Naive B cell (primary cell): ENCODE measurements around the gene EMC10. TPM values are rescaled to one million over a fixed set of nuclear protein-coding genes. Genes with fewer than 3 reads are reported as not detected.
"Not testable (repeated sequence)": the region's sequence is repeated elsewhere in the genome, so short reads cannot be mapped to it uniquely, and the experiment has no call there.

Source experiments
- ATAC-seq, 2 donors: fragments of 150-1000 bp; cut with Tn5 transposase; 2 replicates each; pipeline ENCODE4 v1.10.0; 2021; ENCODE audit warnings: low read depth in 2 of 2, mild to moderate bottlenecking in 2 of 2, moderate library complexity in 2 of 2
- DNase-seq: peaks from one replicate; pipeline ENCODE4 v3.0.0; 2022
- H3K27ac Mint-ChIP-seq, 6 donors: one replicate each; pipeline ENCODE4 v1.8.0; 2020 to 2022; ENCODE audit warnings: mild to moderate bottlenecking in 6 of 6, mixed read lengths in 6 of 6, moderate library complexity in 5 of 6, inconsistent platforms in 2 of 6
- H3K27me3 Mint-ChIP-seq, 3 donors: one replicate each; pipeline ENCODE4 v1.8.0; 2021 to 2022; ENCODE audit warnings: mixed read lengths in 3 of 3, mild to moderate bottlenecking in 1 of 3
- H3K36me3 Mint-ChIP-seq, 2 donors: one replicate each; pipeline ENCODE4 v1.8.0; 2020 to 2022; ENCODE audit warnings: mixed read lengths in 2 of 2, inconsistent platforms in 1 of 2, mild to moderate bottlenecking in 1 of 2
- H3K4me1 Mint-ChIP-seq, 3 donors: one replicate each; pipeline ENCODE4 v1.8.0; 2020 to 2022; ENCODE audit warnings: mixed read lengths in 3 of 3, inconsistent platforms in 1 of 3, mild to moderate bottlenecking in 1 of 3, moderate library complexity in 1 of 3
- H3K4me3 Mint-ChIP-seq, 8 donors: one replicate each; pipeline ENCODE4 v1.8.0; 2020 to 2022; ENCODE audit warnings: mild to moderate bottlenecking in 8 of 8, mixed read lengths in 8 of 8, moderate library complexity in 8 of 8, inconsistent platforms in 2 of 8
- H3K9me3 Mint-ChIP-seq, 7 donors: one replicate each; pipeline ENCODE4 v1.8.0; 2020 to 2022; ENCODE audit warnings: mixed read lengths in 7 of 7, mild to moderate bottlenecking in 5 of 7, inconsistent platforms in 2 of 7, moderate library complexity in 1 of 7
- polyA plus RNA-seq, 6 donors: library from polyadenylated mRNA; unstranded; fragments of 300-500 nt; fragmentation: Illumina TruSeq; gene quantifications; one replicate each; pipeline ENCODE4 v1.2.3, GENCODE V29; 2021; ENCODE audit warnings: low read depth in 6 of 6

The EMC10 gene
- polyA plus RNA-seq, 6 donors from 2014 or later, result 7.0 to 11.9 (median 8.6) TPM

- H3K27me3 Mint-ChIP-seq, result no peaks in the 10 kb centered on the region
- H3K4me1 Mint-ChIP-seq, result peaks cover 21 to 38% (median 25%) of the 10 kb centered on the region in 3 donors
- peaks cover 0 to 17% of the 10 kb centered on the region in 2 donors for H3K36me3 Mint-ChIP-seq
- H3K4me3 Mint-ChIP-seq, result peak overlapping the region in 5 of 8 donors; percentile 29 to 75 (median 47)
- H3K9me3 Mint-ChIP-seq, result peaks cover 0 to 3% (median 0%) of the 10 kb centered on the region in 7 donors
- H3K27ac Mint-ChIP-seq, result peak overlapping the region in 4 of 6 donors; percentile 67 to 91 (median 84)
- no peak for DNase-seq
- no peak for ATAC-seq
Observed at GRCh38 chr19:50458396-50459066, 17.8 kb upstream of the EMC10 start.

- Mint-ChIP-seq H3K27me3 (no peaks in the 10 kb centered on the region), H3K9me3 (peaks cover 0 to 3% (median 0%) of the 10 kb centered on the region in 7 donors), H3K4me3 (no peak overlapping the region), H3K4me1 (peaks cover 21 to 38% (median 25%) of the 10 kb centered on the region in 3 donors), H3K27ac (peak overlapping the region in 1 of 6 donors; percentile 91), H3K36me3 (peaks cover 0 to 17% of the 10 kb centered on the region in 2 donors)
- no peak for DNase-seq
- ATAC-seq, result no peak
Observed at GRCh38 chr19:50459067-50459456, 17.2 kb upstream of the EMC10 start.

GRCh38 chr19:50459638-50460037 lies 16.7 kb upstream of the EMC10 start:
- Mint-ChIP-seq H3K4me1 (peaks cover 21 to 38% (median 25%) of the 10 kb centered on the region in 3 donors), H3K27ac (peak overlapping the region; percentile 91 to 99 (median 98)), H3K4me3 (peak overlapping the region; percentile 47 to 88 (median 71)), H3K9me3 (peaks cover 0 to 3% (median 0%) of the 10 kb centered on the region in 7 donors), H3K36me3 (peaks cover 0 to 17% of the 10 kb centered on the region in 2 donors), H3K27me3 (no peaks in the 10 kb centered on the region)
- no peak for DNase-seq
- ATAC-seq, result no peak

- DNase-seq (peak; percentile 79), ATAC-seq (peak; percentile 79 to 80)
- no peaks in the 10 kb centered on the region for H3K27me3 Mint-ChIP-seq
- peak overlapping the region; percentile 91 to 99 (median 98) for H3K27ac Mint-ChIP-seq
- peaks cover 0 to 17% of the 10 kb centered on the region in 2 donors for H3K36me3 Mint-ChIP-seq
- peak overlapping the region; percentile 50 to 90 (median 75) for H3K4me3 Mint-ChIP-seq
- H3K9me3 Mint-ChIP-seq, result peaks cover 0 to 3% (median 0%) of the 10 kb centered on the region in 7 donors
- peaks cover 21 to 38% (median 25%) of the 10 kb centered on the region in 3 donors for H3K4me1 Mint-ChIP-seq
Observed at GRCh38 chr19:50460161-50460765, 16.0 kb upstream of the EMC10 start.

- peak; percentile 46 to 53 for ATAC-seq
- Mint-ChIP-seq H3K36me3 (peaks cover 0 to 8% of the 10 kb centered on the region in 2 donors), H3K9me3 (peaks cover 0 to 3% (median 0%) of the 10 kb centered on the region in 7 donors), H3K27ac (peak overlapping the region; percentile 90 to 99 (median 97)), H3K4me3 (peak overlapping the region; percentile 42 to 90 (median 62)), H3K27me3 (no peaks in the 10 kb centered on the region), H3K4me1 (peaks cover 18 to 33% (median 21%) of the 10 kb centered on the region in 3 donors)
- DNase-seq, result peak; percentile 66
Observed at GRCh38 chr19:50461066-50461875, 15.0 kb upstream of the EMC10 start.

GRCh38 chr19:50462970-50463369 lies 13.3 kb upstream of the EMC10 start:
- DNase-seq (no peak), ATAC-seq (no peak)
- H3K27ac Mint-ChIP-seq, result peak overlapping the region in 2 of 6 donors; percentile 54 to 59
- H3K4me1 Mint-ChIP-seq, result peaks cover 18 to 28% (median 21%) of the 10 kb centered on the region in 3 donors
- no peak overlapping the region for H3K4me3 Mint-ChIP-seq
- H3K27me3 Mint-ChIP-seq, result no peaks in the 10 kb centered on the region
- H3K36me3 Mint-ChIP-seq, result no peaks in the 10 kb centered on the region
- no peaks in the 10 kb centered on the region for H3K9me3 Mint-ChIP-seq

GRCh38 chr19:50464348-50464747 lies 12.0 kb upstream of the EMC10 start:
- H3K27ac Mint-ChIP-seq, result no peak overlapping the region
- no peaks in the 10 kb centered on the region for H3K9me3 Mint-ChIP-seq
- H3K4me1 Mint-ChIP-seq, result peaks cover 18 to 25% (median 21%) of the 10 kb centered on the region in 3 donors
- no peaks in the 10 kb centered on the region for H3K36me3 Mint-ChIP-seq
- DNase-seq (no peak), ATAC-seq (no peak)
- H3K27me3 Mint-ChIP-seq, result no peaks in the 10 kb centered on the region
- no peak overlapping the region for H3K4me3 Mint-ChIP-seq

- no peaks in the 10 kb centered on the region for H3K9me3 Mint-ChIP-seq
- ATAC-seq, result no peak
Observed at GRCh38 chr19:50465000-50465399, 11.3 kb upstream of the EMC10 start.

GRCh38 chr19:50465986-50466705 lies 10.2 kb upstream of the EMC10 start:
- Mint-ChIP-seq H3K27ac (peak overlapping the region in 1 of 6 donors; percentile 54), H3K4me3 (no peak overlapping the region), H3K9me3 (no peaks in the 10 kb centered on the region), H3K27me3 (no peaks in the 10 kb centered on the region), H3K4me1 (peaks cover 4 to 7% (median 5%) of the 10 kb centered on the region in 3 donors), H3K36me3 (no peaks in the 10 kb centered on the region)
- DNase-seq (no peak), ATAC-seq (no peak)

More at GRCh38 chr19:50465000-50465399, 11.3 kb upstream of the EMC10 start:
- H3K27ac Mint-ChIP-seq, result no peak overlapping the region
- no peaks in the 10 kb centered on the region for H3K36me3 Mint-ChIP-seq
- no peak for DNase-seq
- H3K27me3 Mint-ChIP-seq, result no peaks in the 10 kb centered on the region
- H3K4me1 Mint-ChIP-seq, result peaks cover 11 to 19% (median 14%) of the 10 kb centered on the region in 3 donors
- H3K4me3 Mint-ChIP-seq, result no peak overlapping the region

- Mint-ChIP-seq H3K4me3 (no peak overlapping the region), H3K36me3 (no peaks in the 10 kb centered on the region), H3K27ac (no peak overlapping the region), H3K9me3 (no peaks in the 10 kb centered on the region), H3K27me3 (no peaks in the 10 kb centered on the region), H3K4me1 (peaks cover 0 to 2% (median 0%) of the 10 kb centered on the region in 3 donors)
- ATAC-seq (no peak), DNase-seq (no peak)
Observed at GRCh38 chr19:50466706-50467039, 9.6 kb upstream of the EMC10 start.

GRCh38 chr19:50467566-50467965 lies 8.7 kb upstream of the EMC10 start:
- H3K27me3 Mint-ChIP-seq, result no peaks in the 10 kb centered on the region
- no peaks in the 10 kb centered on the region for H3K4me1 Mint-ChIP-seq
- H3K4me3 Mint-ChIP-seq, result no peak overlapping the region
- DNase-seq (no peak), ATAC-seq (no peak)
- H3K36me3 Mint-ChIP-seq, result no peaks in the 10 kb centered on the region
- H3K27ac Mint-ChIP-seq, result peak overlapping the region in 3 of 6 donors; percentile 55 to 66 (median 56)
- H3K9me3 Mint-ChIP-seq, result no peaks in the 10 kb centered on the region

- DNase-seq, result no peak
- H3K27me3 Mint-ChIP-seq, result no peaks in the 10 kb centered on the region
- peak overlapping the region in 2 of 6 donors; percentile 29 to 55 for H3K27ac Mint-ChIP-seq
- H3K4me1 Mint-ChIP-seq, result no peaks in the 10 kb centered on the region
- no peaks in the 10 kb centered on the region for H3K36me3 Mint-ChIP-seq
- H3K9me3 Mint-ChIP-seq, result no peaks in the 10 kb centered on the region
- ATAC-seq, result no peak
- no peak overlapping the region for H3K4me3 Mint-ChIP-seq
Observed at GRCh38 chr19:50468818-50469217, 7.5 kb upstream of the EMC10 start.

GRCh38 chr19:50473336-50473735 lies 3.0 kb upstream of the EMC10 start:
- H3K4me1 Mint-ChIP-seq, result peaks cover 21 to 38% (median 23%) of the 10 kb centered on the region in 3 donors
- DNase-seq, H3K4me3 Mint-ChIP-seq, ATAC-seq, H3K27me3 Mint-ChIP-seq, H3K9me3 Mint-ChIP-seq, H3K36me3 Mint-ChIP-seq: not testable (repeated sequence)
- H3K27ac Mint-ChIP-seq, result peak overlapping the region in 2 of 6 donors; percentile 86 to 89
